22Rv1 (cell line): ENCODE results near the gene S100B.

Experiments used
- CTCF ChIP-seq: fragments of 450-650 bp; IDR thresholded peaks from 2 replicates; pipeline ENCODE4 v1.5.1; 2017; ENCODE audit warnings: mild to moderate bottlenecking
- ZFX ChIP-seq: fragments of 450-650 bp; IDR thresholded peaks from 2 replicates; pipeline ENCODE4 v1.6.1; 2017; ENCODE audit warnings: antibody characterized with exemption, borderline replicate concordance

- TF ChIP-seq CTCF (no peak), ZFX (no peak)
Measured at GRCh38 chr21:46569081-46569480, 35.8 kb downstream of the S100B start.
